Suprapubic skin (tissue), 4 donors: ENCODE measurements around the gene NEK5.

Experiments used
- CTCF ChIP-seq, 2 donors: fragments of 200-600 bp in 1 of 2; fragments of 450-650 bp in 1 of 2; sonication (generic) in 1 of 2; IDR thresholded peaks; one replicate each; pipeline ENCODE4 v1.5.1; 2016 to 2019; ENCODE audit warnings: antibody characterized with exemption in 2 of 2, mild to moderate bottlenecking in 1 of 2, moderate library complexity in 1 of 2
- POLR2A ChIP-seq, 2 donors: fragments of 450-650 bp; IDR thresholded peaks; one replicate each; pipeline ENCODE4 v1.6.1; 2017; ENCODE audit warnings: antibody characterized with exemption in 2 of 2, mild to moderate bottlenecking in 2 of 2, moderate library complexity in 2 of 2
- POLR2AphosphoS5 ChIP-seq, 3 donors: sonication (generic); formaldehyde crosslinking; IDR thresholded peaks; one replicate each; pipeline ENCODE4 v1.6.1; 2017; ENCODE audit warnings: antibody characterized with exemption in 3 of 3

- TF ChIP-seq CTCF (IDR thresholded peaks at IDR 0.05) = no peak
- peak in 1 of 2 donors; percentile 33 for TF ChIP-seq POLR2A (IDR thresholded peaks at IDR 0.05)
- TF ChIP-seq POLR2AphosphoS5 (IDR thresholded peaks at IDR 0.05) = no peak
Measured at GRCh38 chr13:52159159-52159982, 30.5 kb upstream of the NEK5 start, which contains the start of gene NEK3.
